ENCODE results near the gene SLC44A2.

Gene SLC44A2

GRCh38 chr19:10683582-10683981, 58.2 kb downstream of the SLC44A2 start:
- DNase-seq: no peak

- no peak for DNase-seq
Measured at GRCh38 chr19:10685210-10685609, 59.9 kb downstream of the SLC44A2 start.

- no peak for DNase-seq
Measured at GRCh38 chr19:10686193-10686592, 60.8 kb downstream of the SLC44A2 start.

GRCh38 chr19:10686661-10687517, 61.5 kb downstream of the SLC44A2 start:
- DNase-seq: no peak

GRCh38 chr19:10687518-10688288, 62.4 kb downstream of the SLC44A2 start:
- no peak for DNase-seq

- DNase-seq: no peak
Measured at GRCh38 chr19:10688545-10689280, 63.4 kb downstream of the SLC44A2 start.

- no peak for DNase-seq
Measured at GRCh38 chr19:10690341-10690781, 65.0 kb downstream of the SLC44A2 start.

DNA sequence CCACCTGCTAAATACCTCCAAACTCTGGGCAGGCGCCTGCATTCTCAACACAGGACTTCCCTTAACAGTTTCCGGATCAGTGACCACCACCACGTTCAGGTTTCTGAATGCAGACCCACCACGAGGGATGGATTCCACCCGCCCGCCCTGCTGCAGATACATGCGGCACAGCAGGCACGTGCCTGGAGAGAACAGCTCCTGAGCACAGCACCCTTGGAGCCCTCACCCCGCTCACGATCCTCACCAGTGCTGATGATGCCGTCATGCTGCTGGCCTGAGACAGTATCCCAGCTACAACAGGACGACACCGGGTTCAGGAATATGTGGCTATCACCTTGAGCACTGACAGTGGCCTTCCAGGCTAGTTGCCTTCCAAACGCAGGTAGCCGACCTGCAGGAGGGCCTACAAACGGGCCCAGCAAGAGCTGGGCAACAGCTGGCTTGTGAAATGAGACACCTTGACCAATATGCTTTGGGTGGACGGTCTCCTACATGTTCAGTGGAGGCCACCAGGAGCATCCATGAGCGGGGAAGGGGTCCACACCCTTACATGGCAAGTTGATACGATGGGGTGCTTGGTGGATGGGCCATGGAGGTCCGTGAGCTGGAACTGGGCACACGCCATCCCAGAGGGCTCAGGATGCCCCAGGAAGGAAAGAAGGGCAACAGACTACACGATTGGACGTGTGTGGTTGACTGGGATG, 66.0 kb downstream of the SLC44A2 start:
- no peak for DNase-seq

DNA sequence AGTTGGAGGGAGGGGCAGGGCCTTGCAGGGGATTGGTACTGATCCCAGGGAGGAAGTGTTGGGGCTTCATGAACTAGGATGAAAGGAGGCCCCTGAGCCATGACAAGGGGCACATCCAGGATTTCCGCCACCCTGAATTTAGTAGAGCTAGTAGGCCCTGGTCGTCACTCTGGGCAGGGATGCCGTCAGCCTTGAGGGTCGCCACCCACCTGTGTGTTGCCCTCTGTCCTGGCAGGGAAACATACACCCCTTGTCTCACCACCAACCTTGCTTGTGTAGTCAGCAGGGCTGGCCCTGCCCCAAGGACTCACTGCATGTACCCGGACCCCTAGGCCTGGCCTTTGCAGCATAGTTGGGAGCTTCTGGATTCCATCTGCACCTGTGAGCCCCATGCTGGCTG, 66.5 kb downstream of the SLC44A2 start:
- no peak for DNase-seq

DNA sequence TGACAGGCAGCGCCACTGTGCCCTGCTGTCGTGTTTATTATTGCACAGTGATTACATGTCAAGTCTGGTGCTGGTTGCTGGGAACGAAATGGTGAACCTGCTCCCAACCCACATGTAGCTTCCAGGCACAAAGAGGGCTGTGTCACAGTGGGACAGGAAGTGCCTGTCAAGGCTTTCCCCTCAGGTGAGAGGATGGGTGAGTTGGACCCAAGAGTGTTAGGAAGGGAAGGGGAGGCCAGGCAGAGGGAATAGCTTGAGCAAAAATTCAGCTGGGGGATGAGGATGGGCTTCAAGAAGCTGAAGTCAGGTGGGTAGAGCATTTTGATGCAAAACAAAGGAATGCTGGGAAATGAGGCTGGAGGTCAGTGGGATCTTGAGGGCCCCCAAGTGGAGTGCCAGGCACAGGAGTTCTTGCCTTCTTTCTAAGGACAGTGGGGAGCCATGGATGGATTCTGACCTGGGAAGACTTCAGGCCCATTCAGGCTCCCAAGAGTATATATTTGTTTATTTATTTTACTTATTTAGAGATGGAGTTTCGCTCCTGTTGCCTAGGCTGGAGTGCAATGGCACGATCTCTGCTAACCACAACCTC, 67.4 kb downstream of the SLC44A2 start:
- DNase-seq: no peak

Data from CD4-positive, alpha-beta T cell treated with Interleukin-4 for 4 hours (primary cell).